M059J (cell line): ENCODE measurements around the gene PARP15. TPM values are rescaled to one million over a fixed set of nuclear protein-coding genes. Genes with fewer than 3 reads are reported as not detected.
"Not testable (repeated sequence)": the region's sequence is repeated elsewhere in the genome, so short reads cannot be mapped to it uniquely, and the experiment has no call there.

Experiments used
- DNase-seq: peaks from one replicate; pipeline ENCODE4 v3.0.0-alpha.2; 2012; ENCODE audit warnings: low read depth
- total RNA-seq: library from RNA; depleted of rRNA; stranded (reverse); fragments of >200 nt; shearing (Covaris generic); gene quantifications from 2 replicates; pipeline ENCODE4 v1.2.3, GENCODE V29; 2014

Gene PARP15
- total RNA-seq, 1 experiment from 2014 or later = 0.20 TPM

GRCh38 chr3:122618614-122619013 is 41.2 kb downstream of the PARP15 start:
- no peak for DNase-seq

GRCh38 chr3:122619040-122619439 is 41.6 kb downstream of the PARP15 start:
- peak; percentile 15 for DNase-seq

- no peak for DNase-seq
Observed at GRCh38 chr3:122620399-122620798, 42.9 kb downstream of the PARP15 start.

GRCh38 chr3:122621112-122621511 is 43.7 kb downstream of the PARP15 start:
- DNase-seq = no peak

GRCh38 chr3:122623031-122623829 is 45.8 kb downstream of the PARP15 start:
- DNase-seq = no peak

- DNase-seq = no peak
Observed at GRCh38 chr3:122626515-122627180, 49.2 kb downstream of the PARP15 start.

- DNase-seq = no peak
Observed at GRCh38 chr3:122627301-122627700, 49.9 kb downstream of the PARP15 start.

- peak; percentile 81 for DNase-seq
Observed at GRCh38 chr3:122628567-122628966, 51.1 kb downstream of the PARP15 start.

GRCh38 chr3:122629763-122630162 is 52.3 kb downstream of the PARP15 start:
- DNase-seq = no peak

GRCh38 chr3:122635789-122636188 is 58.3 kb downstream of the PARP15 start:
- DNase-seq = peak; percentile 76

- DNase-seq = no peak
Observed at GRCh38 chr3:122636697-122637096, 59.2 kb downstream of the PARP15 start.

GRCh38 chr3:122640437-122640999 is 63.1 kb downstream of the PARP15 start:
- DNase-seq = peak; percentile 31

- peak; percentile 71 for DNase-seq
Observed at GRCh38 chr3:122642935-122643334, 65.5 kb downstream of the PARP15 start.

- peak; percentile 61 for DNase-seq
Observed at GRCh38 chr3:122646146-122646988, 68.9 kb downstream of the PARP15 start.

GRCh38 chr3:122651233-122651907 is 73.9 kb downstream of the PARP15 start:
- not testable (repeated sequence) for DNase-seq

- DNase-seq = not testable (repeated sequence)
Observed at GRCh38 chr3:122651962-122652361, 74.5 kb downstream of the PARP15 start.

- DNase-seq = not testable (repeated sequence)
Observed at GRCh38 chr3:122658336-122658735, 80.9 kb downstream of the PARP15 start.

- DNase-seq = no peak
Observed at GRCh38 chr3:122660297-122660974, 83.0 kb downstream of the PARP15 start.

- peak; percentile 83 for DNase-seq
Observed at GRCh38 chr3:122661633-122662032, 84.2 kb downstream of the PARP15 start.

- peak; percentile 70 for DNase-seq
Observed at GRCh38 chr3:122662505-122662904, 85.1 kb downstream of the PARP15 start.
